NCI-H146 treated with DMSO at 0.1 percent for 48 hours (cell line): ENCODE results near the gene MIPOL1.
"Not testable (repeated sequence)": the region's sequence is repeated elsewhere in the genome, so short reads cannot be mapped to it uniquely, and the experiment has no call there.

Source experiments
- DNase-seq: peaks from one replicate; lab custom pipeline; 2025; ENCODE audit not compliant: unreplicated experiment; lab: John Stamatoyannopoulos, UW

Gene MIPOL1

GRCh38 chr14:37278636-37279538 lies 81.2 kb downstream of the MIPOL1 start:
- DNase-seq = peak; percentile 13

- no peak for DNase-seq
These were observed 82.1 kb downstream of the MIPOL1 start for GRCh38 chr14:37279818-37280217.

DNA sequence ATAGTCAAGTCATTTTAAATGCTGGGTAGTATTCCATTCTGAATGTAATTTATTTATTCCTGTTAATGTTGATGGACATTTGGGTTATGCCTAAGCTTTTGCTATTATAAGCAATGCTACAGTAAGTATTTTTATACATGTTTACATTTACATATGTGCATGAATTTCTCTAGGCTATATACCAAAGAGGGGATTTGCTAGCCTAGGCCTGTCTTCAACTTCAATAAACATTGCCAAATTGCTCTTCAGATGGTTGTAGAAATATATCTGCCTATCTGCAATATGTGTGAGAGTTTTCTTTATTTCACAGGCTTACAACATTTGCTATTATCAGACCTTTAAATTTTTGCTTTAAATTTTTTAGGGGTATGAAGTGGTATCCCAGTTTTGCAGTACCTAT lies 87.0 kb downstream of the MIPOL1 start:
- DNase-seq = no peak

DNA sequence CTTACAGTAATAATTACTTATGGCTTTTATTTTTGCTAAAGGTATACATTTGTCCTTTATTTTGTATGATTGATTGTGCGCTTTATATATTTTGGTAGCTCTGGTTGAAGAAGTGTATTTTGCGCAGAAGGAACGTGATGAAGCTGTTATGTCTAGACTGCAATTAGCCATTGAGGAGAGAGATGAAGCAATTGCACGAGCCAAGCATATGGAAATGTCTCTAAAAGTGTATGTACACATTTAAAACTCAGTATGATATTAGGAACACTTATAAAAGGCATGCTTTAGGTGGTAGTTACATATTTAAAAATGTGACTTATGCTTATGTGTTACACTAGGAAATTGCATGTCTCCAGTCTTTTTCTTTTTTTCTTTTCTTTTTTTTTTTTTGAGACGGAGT lies 87.5 kb downstream of the MIPOL1 start:
- no peak for DNase-seq

- no peak for DNase-seq
These were observed 92.0 kb downstream of the MIPOL1 start for GRCh38 chr14:37289688-37290087.

- not testable (repeated sequence) for DNase-seq
These were observed 97.5 kb downstream of the MIPOL1 start for GRCh38 chr14:37295262-37295661.

DNA sequence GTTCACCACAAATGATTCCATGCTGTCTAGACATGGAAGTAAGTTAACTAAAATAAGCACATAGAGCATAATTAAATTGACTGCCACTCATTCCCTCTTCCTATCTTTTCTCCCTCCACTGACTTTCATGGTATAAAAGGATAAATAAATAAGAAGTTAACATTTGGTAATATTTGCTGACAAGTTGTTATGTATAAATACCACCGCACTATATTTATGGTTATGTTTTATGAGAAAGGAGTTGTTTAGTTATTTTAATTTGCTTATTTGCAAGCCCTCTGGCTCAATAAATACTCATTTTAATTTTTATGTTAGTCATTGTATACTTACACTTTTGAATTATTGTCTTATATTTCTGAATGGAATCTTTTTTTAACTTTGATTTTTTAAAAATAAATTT lies 113.5 kb downstream of the MIPOL1 start:
- no peak for DNase-seq

GRCh38 chr14:37318938-37319337 lies 121.2 kb downstream of the MIPOL1 start:
- no peak for DNase-seq

DNA sequence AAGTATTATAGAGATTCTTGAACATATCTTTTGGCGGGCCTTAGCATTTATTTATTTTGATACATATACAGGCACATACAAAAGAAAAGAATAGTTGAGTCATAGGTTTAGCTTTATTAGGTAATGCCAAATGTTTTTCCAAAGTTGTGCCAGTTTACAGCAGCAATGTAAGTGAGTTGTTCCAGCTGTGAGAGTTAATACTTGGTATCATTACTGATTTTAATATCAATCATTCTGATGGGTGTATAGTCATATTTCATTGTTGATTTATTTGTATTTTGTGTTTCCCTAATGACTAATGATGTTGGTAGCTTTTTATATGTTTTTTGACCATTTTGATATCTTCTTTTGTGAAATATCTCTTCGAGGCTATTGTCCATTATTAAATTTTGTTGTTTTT lies 122.4 kb downstream of the MIPOL1 start:
- no peak for DNase-seq

GRCh38 chr14:37325332-37325731 lies 127.6 kb downstream of the MIPOL1 start:
- no peak for DNase-seq

DNA sequence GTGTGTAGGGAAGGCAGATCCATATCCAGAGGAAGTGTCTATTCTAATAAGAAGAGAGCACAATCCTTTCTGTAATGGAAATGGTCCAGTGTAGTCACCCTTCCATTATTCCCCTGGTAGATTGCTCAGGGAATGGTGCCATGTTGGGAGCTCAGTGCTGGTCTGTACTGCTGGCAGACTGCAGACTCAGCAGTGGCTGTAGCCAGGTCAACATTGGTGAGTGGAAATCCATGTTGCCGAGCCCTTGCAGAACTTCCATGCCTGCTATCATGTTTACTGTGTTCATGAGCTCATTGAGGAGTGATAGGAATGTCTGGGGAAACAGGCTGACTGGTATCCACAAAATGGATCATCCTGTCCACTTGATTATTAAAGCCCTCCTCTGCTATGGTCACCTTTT lies 128.7 kb downstream of the MIPOL1 start:
- no peak for DNase-seq

- not testable (repeated sequence) for DNase-seq
These were observed 130.2 kb downstream of the MIPOL1 start for GRCh38 chr14:37327933-37328332.

DNA sequence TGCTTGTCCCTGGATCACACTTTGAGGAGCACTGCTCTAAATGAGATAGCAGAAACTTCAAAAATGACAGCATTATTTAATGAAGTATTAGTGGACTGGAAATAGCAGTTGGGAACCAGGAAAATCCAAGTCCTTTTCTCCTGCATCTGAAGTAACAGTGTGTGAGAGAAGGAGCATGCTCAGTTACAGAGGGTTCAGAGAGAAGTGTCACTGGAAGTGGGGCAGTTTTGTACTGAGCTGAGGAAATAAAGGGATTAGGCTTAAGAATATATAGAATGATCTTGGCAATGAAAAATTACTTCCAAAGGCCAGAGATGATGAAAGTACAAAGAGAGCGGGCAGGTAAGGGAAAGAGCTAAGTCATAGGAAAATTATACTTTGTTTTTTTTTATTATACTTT lies 130.9 kb downstream of the MIPOL1 start:
- no peak for DNase-seq

DNA sequence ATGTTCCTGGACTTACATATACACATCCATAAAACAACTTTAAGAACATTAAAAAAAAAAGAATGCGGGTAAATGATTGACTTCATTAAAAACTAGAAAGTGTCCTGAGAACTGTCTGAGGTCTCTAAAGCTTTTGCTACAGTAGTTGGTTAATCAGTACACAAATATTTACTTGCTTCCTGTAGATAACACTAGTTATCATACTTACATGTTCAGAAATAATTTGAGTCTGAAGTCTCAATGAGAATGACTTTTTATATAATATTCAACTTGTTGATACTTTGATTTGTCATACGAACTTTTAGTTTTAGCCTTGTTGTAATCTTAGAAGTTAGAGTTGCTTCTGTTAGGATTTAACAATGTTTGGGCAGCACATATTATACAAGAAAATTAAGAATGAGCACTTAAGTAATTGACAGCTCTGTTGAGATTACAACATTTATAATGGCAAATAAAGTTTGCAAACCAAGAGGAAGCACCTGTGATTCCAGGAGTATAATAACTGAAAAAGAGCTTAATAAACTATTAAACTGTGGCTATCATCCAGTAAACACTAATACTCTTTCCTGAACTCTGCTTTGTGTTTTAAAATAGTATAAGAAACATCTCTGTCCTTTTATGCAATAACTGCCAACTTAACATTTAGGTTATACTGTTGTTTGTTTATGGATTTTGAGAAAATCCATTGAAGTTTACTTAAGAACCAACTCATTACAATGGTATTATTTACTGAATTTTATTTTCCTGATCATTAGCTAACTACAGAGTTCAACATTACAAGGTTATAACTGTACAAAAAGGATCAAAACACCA lies 131.7 kb downstream of the MIPOL1 start:
- no peak for DNase-seq

GRCh38 chr14:37330910-37331309 lies 133.2 kb downstream of the MIPOL1 start:
- DNase-seq = no peak

DNA sequence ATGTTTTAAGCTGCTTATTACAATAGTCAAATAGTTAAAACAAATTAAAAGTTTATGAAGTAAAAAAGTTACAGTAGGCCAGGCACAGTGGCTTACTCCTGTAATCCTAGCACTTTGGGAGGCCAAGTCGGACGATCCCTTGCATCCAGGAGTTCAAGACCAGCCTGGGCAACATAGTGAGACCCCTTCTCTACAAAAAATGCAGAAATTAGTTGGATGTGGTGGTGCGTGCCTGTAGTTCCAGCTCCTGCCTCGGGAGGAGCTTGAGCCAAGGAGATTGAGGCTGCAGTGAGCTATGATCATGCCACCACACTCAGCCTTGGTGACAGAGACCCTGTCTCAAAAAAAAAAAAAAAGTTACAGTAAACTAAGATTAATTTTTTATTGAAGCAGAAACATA lies 142.6 kb downstream of the MIPOL1 start:
- no peak for DNase-seq

GRCh38 chr14:37343307-37344094 lies 145.8 kb downstream of the MIPOL1 start:
- no peak for DNase-seq

DNA sequence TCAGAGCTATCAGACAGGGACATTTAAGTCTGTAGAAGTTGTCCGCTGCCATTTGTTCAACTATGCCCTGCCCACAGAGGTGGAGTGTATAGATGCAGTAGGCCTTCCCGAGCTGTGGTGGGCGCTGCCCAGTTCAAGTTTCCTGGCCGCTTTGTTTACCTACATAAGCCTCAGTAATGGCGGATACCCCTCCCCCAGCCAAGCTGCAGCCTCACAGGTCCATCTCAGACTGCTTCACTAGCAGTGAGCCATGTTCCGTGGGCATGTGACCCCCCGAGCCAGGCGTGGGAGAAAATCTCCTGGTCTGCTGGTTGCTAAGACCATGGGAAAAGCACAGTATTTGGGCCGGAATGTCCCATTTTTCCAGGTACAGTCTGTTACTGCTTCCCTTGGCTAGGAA lies 165.9 kb downstream of the MIPOL1 start:
- DNase-seq = no peak

DNA sequence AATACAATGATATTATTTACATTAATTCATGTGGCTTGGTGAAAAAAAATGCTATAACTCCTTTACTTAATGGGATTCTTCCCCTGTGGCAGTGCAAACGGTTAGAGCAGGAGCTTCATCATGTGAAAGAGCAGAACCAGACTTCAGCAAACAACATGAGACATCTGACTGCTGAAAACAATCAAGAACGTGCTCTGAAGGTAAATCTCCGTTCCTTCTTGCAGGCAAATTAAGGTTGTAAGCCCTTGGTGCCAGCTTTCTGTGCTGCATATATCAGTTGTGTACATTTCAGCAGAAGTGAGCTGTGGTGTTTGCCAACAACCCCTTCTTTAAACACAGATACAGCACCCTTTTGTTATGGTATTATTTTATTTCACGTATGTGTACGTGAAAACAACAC lies 171.7 kb downstream of the MIPOL1 start:
- DNase-seq = peak; percentile 53

- no peak for DNase-seq
These were observed 177.8 kb downstream of the MIPOL1 start for GRCh38 chr14:37375566-37375965.

DNA sequence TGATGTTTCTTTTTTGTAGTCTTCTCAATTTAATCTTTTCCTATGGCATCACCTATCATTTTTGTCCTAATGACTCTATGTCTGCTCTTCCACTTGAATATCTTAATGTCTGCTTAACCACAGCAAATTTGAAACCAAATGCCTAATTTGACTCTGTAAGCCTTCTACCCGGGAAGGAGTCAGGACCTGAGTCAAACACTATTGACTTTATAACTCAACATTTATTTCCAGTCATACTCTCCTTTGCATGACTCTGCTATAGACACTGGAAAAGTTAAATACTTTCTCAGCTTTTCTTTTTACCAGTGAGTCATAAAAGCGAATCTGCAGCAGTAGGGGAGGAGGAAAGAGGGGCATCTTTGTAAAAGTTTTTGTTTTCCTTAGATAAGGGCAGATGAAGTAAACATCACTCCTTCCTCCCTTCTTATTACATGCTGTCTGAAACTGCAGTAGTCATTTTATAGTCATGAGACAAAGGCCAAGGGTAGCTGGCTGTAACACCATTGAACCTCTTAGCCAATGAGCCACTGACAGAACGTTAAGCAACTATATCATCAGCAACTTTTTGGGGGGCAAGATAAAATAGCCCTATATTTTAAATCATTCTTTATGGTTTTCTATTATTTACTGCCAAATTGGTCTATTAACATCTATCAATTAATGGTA lies 179.3 kb downstream of the MIPOL1 start:
- DNase-seq = no peak
